Loucy (cell line): ENCODE measurements around the gene OR8D2.

Experiments used
- H2AFZ ChIP-seq: fragments of 200-600 bp; sonication (generic); 2 replicates; pipeline ENCODE4 v1.6.0; 2016; ENCODE audit warnings: antibody characterized with exemption, mild to moderate bottlenecking, low read length, moderate library complexity
- H3F3A ChIP-seq: fragments of 200-600 bp; 2 replicates; pipeline ENCODE4 v1.6.0; 2016; ENCODE audit warnings: antibody characterized with exemption, low read depth, mild to moderate bottlenecking
- H3K27me3 ChIP-seq: fragments of 200-600 bp; sonication (generic); 2 replicates; pipeline ENCODE4 v1.6.1; 2014; ENCODE audit warnings: low read length, mild to moderate bottlenecking; ENCODE audit not compliant: insufficient read depth, poor library complexity, severe bottlenecking
- H3K36me3 ChIP-seq: fragments of 200-600 bp; sonication (generic); 2 replicates; pipeline ENCODE4 v1.6.1; 2016; ENCODE audit warnings: low read length; ENCODE audit not compliant: insufficient read depth
- H3K4me1 ChIP-seq: fragments of 200-600 bp; sonication (generic); 2 replicates; pipeline ENCODE4 v1.5.1; 2014; ENCODE audit warnings: low read length, mild to moderate bottlenecking; ENCODE audit not compliant: insufficient read depth, poor library complexity, severe bottlenecking
- H3K4me2 ChIP-seq: fragments of 200-600 bp; sonication (generic); 2 replicates; pipeline ENCODE4 v1.6.0; 2014; ENCODE audit warnings: antibody characterized with exemption, low read length, low read depth, mild to moderate bottlenecking; ENCODE audit not compliant: poor library complexity, severe bottlenecking
- H3K4me3 ChIP-seq: fragments of 200-600 bp; sonication (generic); 2 replicates; pipeline ENCODE4 v1.5.1; 2014; ENCODE audit warnings: low read length, mild to moderate bottlenecking, mixed read lengths; ENCODE audit not compliant: poor library complexity, severe bottlenecking
- H3K79me2 ChIP-seq: fragments of 200-600 bp; sonication (generic); 2 replicates; pipeline ENCODE4 v1.6.1; 2014; ENCODE audit warnings: low read length; ENCODE audit not compliant: insufficient read depth
- H3K9ac ChIP-seq: fragments of 200-600 bp; sonication (generic); 2 replicates; pipeline ENCODE4 v1.6.0; 2014; ENCODE audit warnings: mild to moderate bottlenecking, low read depth, low read length, moderate library complexity; ENCODE audit not compliant: poor library complexity, severe bottlenecking
- H3K9me2 ChIP-seq: fragments of 200-600 bp; sonication (generic); replicated peaks from 2 replicates; pipeline ENCODE4 v1.6.1; 2016; ENCODE audit warnings: low read depth, low read length, mixed read lengths
- H3K9me3 ChIP-seq: fragments of 200-600 bp; sonication (generic); 2 replicates; pipeline ENCODE4 v1.6.1; 2014; ENCODE audit warnings: mild to moderate bottlenecking, antibody characterized with exemption, low read length, low read depth; ENCODE audit not compliant: insufficient read depth
- H4K20me1 ChIP-seq: fragments of 200-600 bp; sonication (generic); 2 replicates; pipeline ENCODE4 v1.6.0; 2014; ENCODE audit warnings: antibody characterized with exemption, low read length, mild to moderate bottlenecking; ENCODE audit not compliant: insufficient read depth, poor library complexity, severe bottlenecking
- EZH2phosphoT487 ChIP-seq: fragments of 200-600 bp; IDR thresholded peaks from 2 replicates; pipeline ENCODE4 v1.6.1; 2018; ENCODE audit warnings: antibody characterized with exemption, mild to moderate bottlenecking, moderate library complexity, borderline replicate concordance
- TF ChIP-seq, protein P1 (sequence below): fragments of 200-600 bp; sonication (generic); conservative IDR thresholded peaks from 2 replicates; pipeline ENCODE4 v1.5.1; 2014; ENCODE audit warnings: mild to moderate bottlenecking, antibody characterized with exemption, low read length

Gene OR8D2, protein sequence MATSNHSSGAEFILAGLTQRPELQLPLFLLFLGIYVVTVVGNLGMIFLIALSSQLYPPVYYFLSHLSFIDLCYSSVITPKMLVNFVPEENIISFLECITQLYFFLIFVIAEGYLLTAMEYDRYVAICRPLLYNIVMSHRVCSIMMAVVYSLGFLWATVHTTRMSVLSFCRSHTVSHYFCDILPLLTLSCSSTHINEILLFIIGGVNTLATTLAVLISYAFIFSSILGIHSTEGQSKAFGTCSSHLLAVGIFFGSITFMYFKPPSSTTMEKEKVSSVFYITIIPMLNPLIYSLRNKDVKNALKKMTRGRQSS

DNA sequence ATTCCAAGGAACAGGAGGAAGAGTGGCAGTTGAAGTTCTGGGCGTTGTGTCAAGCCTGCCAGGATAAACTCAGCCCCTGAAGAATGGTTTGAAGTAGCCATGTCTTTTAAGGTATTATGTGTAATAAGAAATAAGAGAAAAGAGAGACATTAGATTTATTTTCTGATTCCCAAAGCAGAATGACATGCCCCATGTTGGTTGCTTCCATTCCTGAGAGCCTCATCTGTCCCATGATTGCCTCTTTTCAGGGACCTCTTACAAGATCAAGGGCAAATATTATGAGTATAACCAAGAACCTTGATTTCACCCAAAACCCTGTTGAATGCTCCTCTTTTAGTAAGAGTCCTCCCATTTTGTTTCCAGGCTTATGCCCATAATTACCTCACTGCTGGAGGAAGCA, at the start of gene OR8D2:
TSS of gene OR8D2 (minus strand) at position 101 of the 400 bp plus-strand sequence. CDS start at position 101, 0 bp downstream.
- no peak within 1 kb of the TSS for H3K9ac ChIP-seq
- H3K9me2 ChIP-seq, result 0 out of 2 replicates have a peak, but pooled peaks cover 3% of the 10 kb centered on the region
- H3K36me3 ChIP-seq, result no peaks in the 10 kb centered on the region
- H3K27me3 ChIP-seq, result no peaks in the 10 kb centered on the region
- no peaks in the 10 kb centered on the region for H3K79me2 ChIP-seq
- H4K20me1 ChIP-seq, result no peaks in the 10 kb centered on the region
- no peaks in the 10 kb centered on the region for H3K4me1 ChIP-seq
- TF ChIP-seq, protein P1, sequence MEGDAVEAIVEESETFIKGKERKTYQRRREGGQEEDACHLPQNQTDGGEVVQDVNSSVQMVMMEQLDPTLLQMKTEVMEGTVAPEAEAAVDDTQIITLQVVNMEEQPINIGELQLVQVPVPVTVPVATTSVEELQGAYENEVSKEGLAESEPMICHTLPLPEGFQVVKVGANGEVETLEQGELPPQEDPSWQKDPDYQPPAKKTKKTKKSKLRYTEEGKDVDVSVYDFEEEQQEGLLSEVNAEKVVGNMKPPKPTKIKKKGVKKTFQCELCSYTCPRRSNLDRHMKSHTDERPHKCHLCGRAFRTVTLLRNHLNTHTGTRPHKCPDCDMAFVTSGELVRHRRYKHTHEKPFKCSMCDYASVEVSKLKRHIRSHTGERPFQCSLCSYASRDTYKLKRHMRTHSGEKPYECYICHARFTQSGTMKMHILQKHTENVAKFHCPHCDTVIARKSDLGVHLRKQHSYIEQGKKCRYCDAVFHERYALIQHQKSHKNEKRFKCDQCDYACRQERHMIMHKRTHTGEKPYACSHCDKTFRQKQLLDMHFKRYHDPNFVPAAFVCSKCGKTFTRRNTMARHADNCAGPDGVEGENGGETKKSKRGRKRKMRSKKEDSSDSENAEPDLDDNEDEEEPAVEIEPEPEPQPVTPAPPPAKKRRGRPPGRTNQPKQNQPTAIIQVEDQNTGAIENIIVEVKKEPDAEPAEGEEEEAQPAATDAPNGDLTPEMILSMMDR, result no peak
- no peak for TF ChIP-seq EZH2phosphoT487
- H3K9me3 ChIP-seq, result no peaks in the 10 kb centered on the region
- H3K4me2 ChIP-seq, result no peak within 1 kb of the TSS
- no peak within 1 kb of the TSS for H3K4me3 ChIP-seq
- H2AFZ ChIP-seq, result no peak within 1 kb of the TSS
- no peaks in the 10 kb centered on the region for H3F3A ChIP-seq

- Histone ChIP-seq H3K27me3 (no peaks in the 10 kb centered on the region), H3K36me3 (no peaks in the 10 kb centered on the region), H4K20me1 (no peaks in the 10 kb centered on the region), H3K4me3 (no peak overlapping the region), H3K4me1 (no peaks in the 10 kb centered on the region), H3K9me3 (no peaks in the 10 kb centered on the region), H3K79me2 (no peaks in the 10 kb centered on the region), H3K9ac (no peak overlapping the region), H2AFZ (no peak overlapping the region), H3K4me2 (no peak overlapping the region), H3K9me2 (no peaks in the 10 kb centered on the region), H3F3A (no peaks in the 10 kb centered on the region)
- no peak for TF ChIP-seq EZH2phosphoT487
- TF ChIP-seq, protein P1, result no peak
Measured at GRCh38 chr11:124359566-124359965, 39.6 kb upstream of the OR8D2 start.

DNA sequence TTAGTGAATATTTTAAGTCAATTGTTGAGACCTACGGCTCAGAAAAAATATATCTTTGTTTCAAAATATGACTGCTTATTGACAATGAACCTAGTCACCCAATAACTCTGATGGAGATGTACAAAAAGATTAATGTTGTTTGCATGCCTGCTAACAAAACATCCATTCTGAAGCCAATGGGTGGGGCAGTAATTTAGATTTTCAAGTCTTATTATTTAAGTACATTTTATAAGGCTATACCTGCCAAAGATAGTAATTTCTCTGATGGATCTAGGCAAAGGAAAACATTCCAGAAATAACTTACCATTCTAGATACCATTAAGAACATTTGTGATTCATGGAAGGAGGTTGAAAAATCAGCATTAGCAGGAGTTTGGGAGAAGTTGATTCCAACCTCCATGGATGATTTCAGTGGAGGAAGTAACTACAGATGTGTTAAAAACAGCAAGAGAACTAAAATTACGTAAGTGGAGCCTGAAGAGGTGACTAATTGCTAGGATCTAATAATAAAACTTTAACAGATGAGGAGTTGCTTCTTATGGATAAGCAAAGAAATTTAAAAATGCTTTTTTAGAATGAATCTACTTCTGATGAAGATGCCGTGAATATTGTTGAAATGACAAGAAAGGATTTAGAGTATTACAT, 26.4 kb upstream of the OR8D2 start:
- TF ChIP-seq, protein P1, result no peak
- TF ChIP-seq EZH2phosphoT487, result no peak
- H3K9me3 ChIP-seq, result 0 out of 2 replicates have a peak, but pooled peaks cover 3% of the 10 kb centered on the region

More for the DNA sequence above, 26.4 kb upstream of the OR8D2 start:
- Histone ChIP-seq H3K36me3 (no peaks in the 10 kb centered on the region), H3F3A (no peaks in the 10 kb centered on the region), H3K4me3 (no peak overlapping the region), H4K20me1 (no peaks in the 10 kb centered on the region), H3K4me2 (no peak overlapping the region), H3K9me2 (no peaks in the 10 kb centered on the region), H3K9ac (no peak overlapping the region), H3K4me1 (no peaks in the 10 kb centered on the region), H2AFZ (no peak overlapping the region), H3K27me3 (no peaks in the 10 kb centered on the region), H3K79me2 (no peaks in the 10 kb centered on the region)
